ENCODE data around the gene ICAM5.
"Not testable (repeated sequence)": the region's sequence is repeated elsewhere in the genome, so short reads cannot be mapped to it uniquely, and the experiment has no call there.

Gene ICAM5

DNA sequence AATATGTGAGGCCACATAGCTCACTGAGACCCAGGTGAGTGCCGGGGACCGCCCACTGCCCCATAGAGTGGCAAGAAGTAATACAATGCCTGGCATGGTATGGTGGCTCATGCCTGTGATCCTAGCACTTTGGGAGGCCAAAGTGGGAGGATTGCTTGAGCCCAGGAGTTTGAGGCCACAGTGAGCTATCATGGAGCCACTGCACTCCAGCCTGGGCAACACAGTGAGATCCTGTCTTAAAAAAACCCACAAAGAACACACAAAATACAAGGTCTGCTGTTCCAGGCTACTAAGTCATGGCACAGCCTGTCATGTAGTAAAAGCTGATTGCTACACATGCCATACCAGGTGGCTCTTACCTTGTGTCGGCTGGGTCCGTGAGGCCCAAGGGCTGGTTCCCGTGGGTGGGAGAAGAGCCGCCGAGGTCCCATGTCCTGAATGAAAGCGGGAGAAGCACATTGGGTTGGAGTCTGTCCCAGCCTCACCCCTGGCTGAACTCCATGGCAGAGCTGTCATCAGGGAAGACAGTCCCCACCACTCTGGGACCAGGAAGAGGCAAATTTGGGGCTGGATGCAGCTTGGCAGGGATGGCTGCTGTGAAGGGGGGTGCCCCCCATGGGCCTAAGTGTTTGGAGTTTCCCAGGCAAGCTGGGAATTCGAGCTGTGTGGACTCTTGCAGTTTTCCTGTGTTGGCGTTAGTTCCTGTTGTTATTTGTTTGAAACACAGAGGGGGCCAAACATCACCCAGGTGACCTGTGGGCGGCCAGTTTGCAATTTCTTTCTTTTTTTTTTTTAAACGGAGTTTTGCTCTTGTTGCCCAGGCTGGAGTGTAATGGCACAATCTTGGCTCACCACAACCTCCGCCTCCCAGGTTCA, 29.3 kb downstream of the ICAM5 start:
- DNase-seq (ENCODE audit: low spot score) = no peak

DNA sequence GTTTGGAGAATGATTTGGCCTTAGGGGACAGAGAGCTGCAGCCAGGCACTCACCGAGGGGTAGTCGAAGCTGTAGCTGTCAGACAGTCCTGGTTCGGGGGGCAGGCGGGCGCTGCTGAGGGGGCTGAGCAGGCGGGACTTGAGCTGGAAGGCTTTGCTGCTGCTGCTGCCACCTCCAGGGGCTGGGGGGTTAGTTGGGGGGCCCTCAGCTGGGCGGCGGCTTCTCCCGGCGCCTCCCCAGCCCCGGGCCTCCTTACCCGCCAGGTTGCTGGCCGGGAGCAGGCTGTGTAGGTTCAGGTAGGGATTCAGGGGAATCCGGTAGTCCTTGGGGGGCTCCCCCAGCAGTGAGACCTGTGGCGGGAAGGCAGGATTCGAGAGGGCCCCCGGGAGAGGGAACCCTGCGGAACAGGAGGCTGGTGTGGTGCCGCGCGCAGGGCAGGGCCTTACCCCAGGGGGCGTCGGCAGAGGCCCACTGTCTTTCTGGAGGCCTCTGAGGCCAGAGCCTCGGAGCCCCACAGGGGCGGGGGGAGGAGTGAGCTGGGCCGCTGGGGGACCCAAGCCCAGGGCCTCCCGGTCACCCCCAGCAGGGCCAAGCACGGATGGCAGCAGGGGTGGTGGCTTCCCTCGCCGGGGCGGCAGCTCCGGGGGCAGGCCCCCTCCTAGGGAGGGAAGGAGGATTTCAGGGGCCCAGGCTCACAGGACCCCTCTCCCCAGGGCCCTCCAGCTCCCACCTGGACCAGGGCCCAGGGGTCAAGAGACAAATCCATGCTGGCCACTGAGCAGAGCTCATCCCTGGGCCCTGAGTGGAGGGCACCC, 31.1 kb downstream of the ICAM5 start:
- no peak for DNase-seq (ENCODE audit: low spot score)

DNA sequence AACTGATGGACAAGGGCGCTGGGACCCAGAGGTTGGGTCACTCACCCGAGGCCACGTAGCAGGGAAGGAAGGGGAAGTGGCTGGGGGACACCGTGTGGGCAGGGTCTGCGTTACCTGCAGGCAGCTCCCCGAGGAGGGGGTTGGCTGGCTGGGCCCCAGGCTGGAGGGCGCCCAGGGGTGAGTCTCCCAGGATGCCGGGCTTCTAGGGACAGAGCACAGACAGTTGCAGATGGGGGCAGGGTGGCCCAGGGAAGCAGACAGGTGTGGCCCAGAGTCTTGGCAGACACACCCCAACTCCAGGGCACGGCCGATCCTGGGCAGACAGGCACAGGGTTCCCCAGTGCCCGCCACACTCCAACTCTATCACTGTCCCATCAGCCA, 31.7 kb downstream of the ICAM5 start:
- DNase-seq (ENCODE audit: low spot score) = no peak

DNA sequence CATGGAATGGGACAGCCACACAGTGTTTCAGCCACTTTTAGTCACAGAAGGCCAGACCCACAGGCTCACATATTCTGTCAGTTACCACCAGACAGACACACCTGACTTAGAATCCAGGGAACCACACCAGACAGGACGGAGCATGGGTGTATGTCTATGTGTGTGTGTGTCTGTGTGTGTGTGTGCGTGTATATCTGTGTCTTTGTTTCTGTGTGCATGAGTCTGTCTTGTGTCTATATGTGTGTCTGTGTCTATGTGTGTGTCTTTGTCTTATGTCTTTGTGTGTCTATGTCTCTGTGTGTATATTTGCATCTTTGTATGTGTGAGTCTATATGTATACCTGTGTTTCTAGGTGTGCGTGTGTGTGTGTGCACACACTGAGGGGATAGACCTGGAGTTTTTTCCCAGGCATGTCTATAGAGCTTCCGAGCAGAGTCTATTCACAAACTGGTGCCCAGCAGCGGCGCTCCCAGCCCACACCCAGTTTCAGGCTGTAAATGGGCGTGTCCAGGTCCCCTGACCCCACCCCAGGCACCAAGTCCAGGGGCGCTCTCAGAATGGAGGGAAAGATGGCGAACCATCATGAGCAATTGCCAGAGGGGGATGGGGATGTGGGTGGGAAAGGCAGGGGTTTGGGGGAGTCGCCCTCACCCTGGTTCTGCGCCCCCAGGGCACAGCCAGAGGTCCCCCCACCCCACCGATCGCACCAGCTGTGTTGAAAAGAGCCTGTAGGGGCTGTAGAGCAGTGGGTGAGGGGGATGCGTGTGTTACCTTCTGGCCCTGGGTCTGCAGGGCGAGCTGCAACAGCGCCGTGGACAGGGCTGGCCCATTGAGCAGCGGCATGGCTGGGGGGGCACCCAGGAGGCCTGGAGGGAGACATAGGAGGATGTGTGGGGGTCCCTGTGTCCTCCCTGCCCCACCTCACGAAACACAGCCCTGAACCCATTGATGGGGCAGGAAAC, 32.4 kb downstream of the ICAM5 start:
- DNase-seq (ENCODE audit: low spot score) = no peak

DNA sequence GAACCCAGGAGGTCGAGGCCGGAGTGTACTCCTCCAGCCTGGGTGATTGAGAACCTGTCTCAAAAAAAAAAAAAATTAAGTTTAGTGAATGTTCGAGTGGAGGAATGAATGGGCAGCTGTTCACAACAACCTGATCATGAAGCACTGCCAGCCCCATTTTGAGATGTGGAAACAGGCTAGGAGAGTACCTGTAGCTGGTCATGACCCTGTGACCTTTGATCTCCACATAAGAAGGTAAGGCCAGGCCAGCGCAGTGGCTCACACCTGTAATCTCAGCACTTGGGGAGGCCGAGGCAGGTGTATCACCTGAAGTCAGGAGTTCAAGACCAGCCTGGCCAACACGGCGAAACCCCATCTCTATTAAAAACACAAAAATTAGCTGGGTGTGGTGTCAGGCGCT, 36.0 kb downstream of the ICAM5 start:
- DNase-seq (ENCODE audit: low spot score) = no peak

DNA sequence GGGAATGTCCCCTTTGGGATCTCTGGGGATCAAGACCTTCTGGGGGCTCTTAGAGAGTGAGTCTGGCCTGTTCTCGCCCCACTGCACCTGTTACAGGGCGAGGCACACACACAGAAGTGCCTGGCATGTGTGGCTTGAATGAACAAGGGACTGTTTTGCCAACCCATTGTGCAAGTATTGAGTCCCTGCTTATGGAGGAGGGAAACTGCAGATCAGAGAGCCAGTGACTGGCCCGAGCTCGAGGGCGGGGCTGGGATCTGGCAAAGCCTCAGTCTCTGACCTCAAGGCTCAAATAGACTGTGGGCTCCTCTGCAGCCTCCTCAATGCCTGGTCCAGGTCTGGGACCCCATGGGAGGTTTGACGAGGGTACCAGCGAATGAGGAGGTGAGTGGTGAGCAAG, 38.0 kb downstream of the ICAM5 start:
- no peak for DNase-seq (ENCODE audit: low spot score)

DNA sequence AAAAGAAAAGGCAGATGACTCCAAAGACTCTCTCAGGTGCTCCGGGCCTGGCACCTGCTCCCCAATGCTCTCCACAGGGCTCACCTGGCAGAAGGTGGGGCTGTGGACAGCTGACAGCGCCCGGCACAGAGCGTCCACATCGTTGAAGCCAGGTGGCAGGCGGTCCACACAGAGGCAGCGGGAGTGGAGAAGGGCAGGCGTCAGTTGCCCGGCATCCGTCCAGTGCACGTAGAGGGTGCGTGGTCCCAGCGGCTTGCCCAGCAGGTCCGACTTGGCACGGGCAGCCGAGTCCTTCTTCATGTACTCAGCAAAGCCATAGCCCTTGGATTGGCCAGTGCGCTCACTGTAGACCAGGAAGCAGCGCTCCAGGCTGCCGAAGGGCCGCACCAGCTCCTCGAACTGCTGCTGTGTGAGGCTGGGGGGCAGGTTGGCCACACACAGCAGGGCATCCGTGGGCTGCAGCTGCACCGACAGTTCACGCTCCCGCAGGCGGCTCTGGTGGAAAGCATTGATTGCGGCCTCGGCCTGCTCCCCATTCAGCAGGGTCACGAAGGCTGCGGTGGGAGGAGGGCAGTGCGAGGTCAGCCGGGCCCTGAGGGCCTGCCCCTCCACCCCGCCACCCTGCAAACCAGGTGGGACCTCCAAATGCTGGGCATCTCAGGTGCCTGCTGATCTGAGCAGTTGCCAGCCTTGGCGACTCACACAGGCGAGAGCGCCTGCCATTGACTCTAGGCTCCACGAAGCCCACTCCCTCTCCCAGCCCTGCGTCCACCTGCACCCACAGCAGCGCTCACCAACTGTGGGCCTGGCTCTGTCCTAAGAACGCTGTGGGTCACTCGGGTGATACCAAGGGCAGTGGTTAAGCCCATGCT, 39.0 kb downstream of the ICAM5 start:
- DNase-seq (ENCODE audit: low spot score) = no peak

DNA sequence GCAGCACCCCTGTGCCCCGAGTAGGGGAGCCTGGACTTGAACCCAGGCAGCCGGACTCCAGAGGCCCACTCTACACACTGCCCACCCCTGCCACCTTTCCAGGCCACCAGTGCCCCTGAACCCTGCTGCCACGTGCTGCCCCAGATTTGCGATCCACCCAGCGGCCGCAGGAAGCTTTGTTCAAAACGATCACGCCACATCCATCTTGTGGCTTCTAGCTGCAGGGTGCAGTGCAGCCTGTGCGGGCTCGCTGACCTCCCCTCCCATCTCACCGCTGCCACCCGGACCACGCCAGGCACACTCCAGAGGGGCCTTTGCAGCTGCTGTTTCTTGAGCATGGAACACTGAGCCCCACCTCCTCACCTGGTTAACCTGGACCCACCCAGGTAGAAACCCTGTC, 39.8 kb downstream of the ICAM5 start:
- no peak for DNase-seq (ENCODE audit: low spot score)

DNA sequence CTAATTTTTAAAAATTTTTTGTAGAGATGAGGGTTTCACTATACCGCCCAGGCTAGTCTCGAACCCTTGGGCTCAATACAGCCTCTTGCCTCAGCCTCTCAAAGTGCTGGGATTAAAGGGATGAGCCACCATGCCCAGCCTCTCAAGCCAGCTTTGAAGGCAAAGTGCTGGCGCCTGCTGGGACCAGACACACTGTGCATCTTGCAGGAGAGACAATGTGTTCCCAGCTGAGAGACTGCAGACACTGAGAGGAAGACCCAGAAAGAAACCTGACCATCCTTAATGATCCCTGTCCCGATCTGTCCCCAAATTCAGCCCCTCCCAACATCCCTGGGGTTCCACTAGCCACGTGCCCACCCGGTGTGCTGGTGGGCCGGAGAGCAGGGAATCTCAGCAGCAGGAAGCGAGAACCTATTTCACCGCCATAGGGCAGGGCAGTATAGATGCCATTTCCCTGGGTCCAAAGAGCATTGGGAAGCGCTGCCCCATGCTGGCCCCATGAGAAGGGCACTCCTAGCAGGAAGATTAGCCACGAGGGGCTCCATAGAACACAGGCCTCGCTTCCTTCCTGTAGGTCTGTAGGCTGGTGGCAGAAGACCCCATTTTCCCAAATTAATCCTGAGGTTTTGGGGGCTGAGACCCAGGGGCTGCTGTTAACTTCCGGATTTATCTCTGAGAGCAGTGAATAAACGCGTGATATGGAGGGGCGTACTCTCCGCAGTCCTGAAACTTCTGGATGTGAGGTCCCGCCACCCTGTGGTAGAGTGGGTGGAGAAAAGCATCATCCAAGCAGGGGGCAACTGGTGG, 42.6 kb downstream of the ICAM5 start:
- DNase-seq (ENCODE audit: low spot score) = no peak

DNA sequence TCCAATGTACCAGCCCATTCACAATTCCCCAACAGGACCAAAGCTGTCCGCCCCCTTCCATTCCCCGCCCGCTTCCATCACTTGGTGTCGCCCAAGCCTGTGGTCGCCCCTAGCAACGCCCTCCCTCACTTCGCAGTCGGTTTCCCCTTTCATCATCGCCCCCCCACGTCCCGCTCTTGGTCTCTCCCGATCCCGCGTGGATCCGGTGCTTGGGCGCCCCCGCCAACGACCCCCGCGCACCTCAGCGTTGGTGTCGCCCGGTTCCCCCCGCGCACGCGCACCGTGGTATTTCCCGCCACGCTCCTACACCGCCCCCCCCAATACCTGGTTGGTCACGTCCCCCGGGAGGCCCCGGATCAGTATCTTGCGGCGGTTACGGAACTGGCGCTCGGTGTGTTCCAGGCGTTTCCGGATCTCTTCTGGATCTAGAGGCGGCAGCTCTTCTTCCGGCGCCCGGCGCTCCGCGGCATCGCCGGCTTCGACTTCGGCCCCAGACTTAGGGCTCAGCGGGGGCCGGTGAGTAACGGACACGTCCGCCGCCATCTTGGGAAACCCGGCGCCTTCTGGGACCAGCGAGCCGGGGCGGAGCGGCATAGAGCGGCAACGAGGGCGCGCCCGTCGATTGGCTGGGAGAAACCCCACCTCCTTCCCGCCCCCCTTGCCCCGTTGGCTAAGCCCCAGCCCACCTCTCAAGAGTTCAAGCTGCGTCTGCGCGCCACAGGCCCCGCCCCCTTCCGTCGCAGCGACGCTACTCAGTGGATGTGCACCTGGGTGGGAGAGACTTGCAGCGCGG, 43.4 kb downstream of the ICAM5 start, which contains the start of gene RAVER1:
Gene RAVER1 (minus strand): TSS at position 565 of the 793 bp plus-strand sequence. CDS start 22 bp downstream, at position 543.
- DNase-seq (ENCODE audit: low spot score) = peak; percentile 100

DNA sequence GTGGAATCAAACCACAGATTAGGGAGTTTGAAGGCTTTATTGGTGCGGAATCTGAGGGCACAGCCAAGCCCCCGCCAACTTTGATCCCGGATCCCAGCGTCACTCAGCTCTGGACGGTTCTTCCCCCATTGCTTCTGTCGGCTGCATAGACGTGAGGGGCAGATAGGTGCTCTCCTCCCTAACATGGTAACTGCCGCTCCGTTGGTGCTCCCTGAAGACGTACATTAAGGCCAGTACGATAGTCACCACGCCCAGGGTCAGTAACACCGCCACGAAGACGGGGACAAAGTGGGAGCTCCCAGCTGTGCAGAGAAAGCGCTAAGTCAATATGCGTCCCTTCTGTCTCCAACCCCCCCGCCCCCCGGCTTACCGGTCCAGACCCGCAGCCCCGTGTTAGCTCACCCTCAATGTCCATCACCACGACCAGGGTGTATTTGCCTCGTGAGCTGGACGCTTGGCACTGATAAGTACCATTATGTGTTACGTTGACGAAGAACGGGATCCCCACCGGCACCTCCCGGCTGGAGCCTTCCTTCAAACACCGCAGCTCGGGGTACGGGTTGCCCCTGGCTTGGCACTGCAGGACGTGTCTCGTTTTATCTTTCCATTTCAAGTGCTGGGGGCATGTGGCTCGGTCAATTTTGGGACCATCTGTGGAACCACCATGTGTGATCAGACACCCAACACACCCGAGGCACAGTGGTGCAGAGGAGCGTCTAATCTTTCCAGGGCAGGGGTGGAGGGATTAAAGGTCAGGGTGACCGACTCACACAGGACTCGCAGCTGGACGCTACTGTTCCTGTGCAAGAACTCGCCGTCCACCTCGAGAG, 44.2 kb downstream of the ICAM5 start:
- no peak for DNase-seq (ENCODE audit: low spot score)

DNA sequence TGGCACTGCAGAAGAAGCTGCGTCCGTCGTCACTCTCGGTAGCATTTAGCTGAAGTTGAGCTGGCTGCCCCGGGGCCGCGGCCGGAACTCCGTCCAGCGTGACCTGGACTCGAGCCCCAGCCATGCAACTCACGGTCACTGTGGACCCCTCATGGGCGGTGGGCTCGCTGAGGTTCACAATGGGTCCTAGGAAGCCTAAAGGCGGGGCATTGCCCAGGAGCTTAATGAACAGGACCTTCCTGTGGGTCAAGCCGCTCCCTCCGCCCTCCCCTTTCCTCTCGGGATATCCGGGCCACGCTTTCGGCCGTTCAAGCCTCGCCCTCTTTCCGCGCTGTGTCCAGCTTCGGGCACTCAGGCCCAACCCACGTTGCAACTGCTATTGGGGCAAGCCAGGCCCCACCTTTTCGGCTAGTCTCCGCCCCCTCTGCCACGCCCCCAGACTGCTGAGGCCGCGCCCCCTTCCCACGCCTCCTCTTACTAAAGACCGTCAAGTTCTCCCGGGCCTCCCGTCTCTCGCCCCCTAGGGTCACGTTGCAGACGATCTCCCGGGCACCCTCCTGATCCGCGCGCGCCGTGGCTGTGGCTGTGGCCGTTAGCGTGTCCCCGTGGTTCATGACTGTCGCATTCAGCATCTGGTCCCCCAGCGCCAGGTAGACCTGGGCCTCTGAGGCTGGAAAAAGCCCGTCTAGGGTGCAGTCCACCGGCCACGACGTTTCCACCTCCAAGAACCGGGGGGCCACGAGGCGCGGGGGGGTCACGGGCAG, 45.0 kb downstream of the ICAM5 start:
- peak; percentile 34 for DNase-seq (ENCODE audit: low spot score)

DNA sequence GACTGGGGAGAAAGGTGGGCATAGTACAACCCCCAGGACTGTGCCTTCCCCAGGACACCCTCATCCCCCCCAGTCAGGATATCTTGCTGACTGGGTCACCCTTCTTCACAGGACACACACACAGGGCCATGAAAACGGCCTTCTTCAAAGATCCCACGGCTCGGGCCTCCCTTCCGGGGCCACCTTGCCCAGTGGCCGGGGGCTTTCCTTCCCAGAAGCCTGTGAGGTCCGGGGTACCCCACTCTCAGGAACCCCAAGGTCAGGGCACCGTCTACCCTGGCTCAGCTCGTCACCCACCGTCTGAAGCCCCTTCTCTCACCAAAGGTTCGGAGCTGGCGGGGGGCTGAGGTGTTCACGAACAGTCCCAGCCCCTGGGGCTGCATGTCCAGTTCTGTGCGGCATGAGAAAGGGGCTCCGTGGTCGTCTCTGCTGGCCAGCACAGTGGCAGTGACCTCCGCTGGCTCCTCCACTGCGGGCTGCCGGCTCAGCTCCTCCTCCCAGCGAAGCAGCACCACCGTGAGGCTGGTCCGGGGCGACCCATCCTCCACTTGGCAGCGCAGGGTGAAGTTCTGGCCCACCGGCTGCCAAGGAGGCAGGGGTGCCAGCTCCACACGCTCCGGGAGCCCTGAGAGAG, 45.7 kb downstream of the ICAM5 start:
- no peak for DNase-seq (ENCODE audit: low spot score)

DNA sequence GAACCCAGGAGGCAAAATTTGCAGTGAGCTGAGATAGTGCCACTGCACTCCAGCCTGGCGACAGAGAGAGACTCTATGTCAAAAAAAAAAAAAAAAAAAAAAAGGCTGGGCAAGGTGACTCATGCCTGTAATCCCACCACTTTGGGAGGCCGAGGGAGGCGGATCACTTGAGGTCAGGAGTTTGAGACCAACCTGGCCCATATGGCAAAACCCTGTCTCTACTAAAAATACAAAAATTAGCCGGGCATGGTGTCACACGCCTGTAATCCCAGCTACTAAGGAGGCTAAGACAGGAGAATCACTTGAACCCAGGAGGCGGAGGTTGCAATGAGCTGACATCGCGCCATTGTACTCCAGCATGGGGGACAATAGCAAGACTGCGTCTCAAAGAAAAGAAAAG, 47.0 kb downstream of the ICAM5 start:
- DNase-seq (ENCODE audit: low spot score) = not testable (repeated sequence)

DNA sequence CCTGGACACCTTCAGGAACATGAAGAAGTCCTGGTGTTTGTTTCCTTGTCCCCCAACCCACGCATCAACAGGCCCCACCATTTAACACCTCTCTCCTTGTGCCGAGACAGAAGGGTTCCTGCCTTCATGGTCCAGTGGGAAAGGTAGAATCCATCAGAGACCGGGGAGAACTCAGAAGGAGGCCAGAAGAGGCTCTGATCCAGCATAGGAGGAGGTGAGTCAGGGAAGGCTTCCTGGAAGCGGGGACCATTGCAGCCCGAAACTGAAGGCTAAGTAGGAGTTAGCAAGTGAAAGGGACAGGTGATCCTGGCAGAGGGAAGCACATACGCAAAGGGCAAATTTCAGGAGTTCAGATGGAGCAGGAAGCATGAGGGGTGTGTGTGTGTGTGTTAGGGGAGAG, 49.2 kb downstream of the ICAM5 start:
- DNase-seq (ENCODE audit: low spot score) = no peak

DNA sequence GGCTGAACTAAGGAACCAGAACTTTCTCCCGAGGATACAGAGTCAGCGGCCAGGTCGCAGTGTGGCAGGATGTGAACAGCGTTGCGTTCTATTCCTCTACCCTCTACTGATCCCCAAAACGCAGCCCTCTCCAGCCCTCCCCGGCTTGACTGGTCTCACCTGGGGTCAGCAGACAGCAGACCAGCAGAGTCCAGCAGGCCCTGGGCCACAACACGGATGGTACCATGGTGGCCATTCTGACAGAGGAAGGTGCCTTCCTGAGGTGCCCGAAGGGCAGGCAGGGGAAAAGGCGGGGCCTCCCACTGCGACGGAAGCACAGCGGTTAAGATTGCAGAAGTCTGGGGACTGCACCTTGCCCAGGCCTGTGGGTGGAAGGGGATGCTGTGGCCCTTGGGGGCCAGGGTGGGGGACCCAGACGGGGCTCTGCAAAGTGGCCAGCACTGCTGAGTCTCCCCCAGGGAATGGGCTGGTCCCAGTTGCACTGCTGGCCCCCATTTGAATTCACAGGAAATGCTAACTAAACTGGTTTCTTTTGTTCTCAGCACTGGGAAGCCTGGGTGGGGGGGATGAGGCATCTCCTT, 49.7 kb downstream of the ICAM5 start, which contains the start of gene ICAM3:
Gene ICAM3 (minus strand): TSS at position 245 of the 581 bp plus-strand sequence. CDS start 10 bp downstream, at position 235.
- DNase-seq (ENCODE audit: low spot score) = peak; percentile 72

DNA sequence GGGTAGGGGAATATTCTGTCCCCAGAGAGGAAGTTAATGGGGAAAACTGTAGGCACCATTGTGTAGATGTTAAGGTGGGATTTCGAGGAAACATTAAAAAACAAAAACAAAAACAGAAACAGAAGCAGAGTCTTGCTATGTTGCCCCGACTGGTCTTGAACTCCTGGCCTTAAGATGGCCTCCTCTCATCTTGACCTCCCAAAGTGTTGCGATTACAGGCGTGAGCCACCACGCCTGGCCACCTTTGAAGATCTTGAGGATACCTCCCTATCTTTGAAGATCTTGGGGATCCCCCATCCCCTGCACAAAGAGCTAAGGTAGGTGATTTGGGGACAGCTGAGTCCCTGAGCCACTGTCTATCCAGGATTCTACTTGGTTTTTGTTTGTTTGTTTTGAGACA, 50.2 kb downstream of the ICAM5 start:
- DNase-seq (ENCODE audit: low spot score) = no peak

Data from germinal center (tissue), 1 donor.